Lung (tissue), 12 donors: ENCODE measurements around the gene RGL3. TPM values are rescaled to one million over a fixed set of nuclear protein-coding genes. Genes with fewer than 3 reads are reported as not detected.

Experiments
- ATAC-seq: fragments of 200-7000 bp; cut with Tn5 transposase; one replicate; pipeline ENCODE4 v1.9.1; 2020; ENCODE audit warnings: moderate number of reproducible peaks; ENCODE audit not compliant: insufficient read depth, low FRiP score
- DNase-seq, 3 donors: peaks; one replicate each; pipeline ENCODE4 v3.0.0-alpha.2; 2013 to 2017
- H3K27ac ChIP-seq, 2 donors: one replicate each; pipeline ENCODE4 v1.5.1; 2013; ENCODE audit warnings: mild to moderate bottlenecking in 2 of 2, moderate library complexity in 2 of 2, control low read depth in 1 of 2, inconsistent platforms in 1 of 2, low read depth in 1 of 2, low read length in 1 of 2
- H3K27me3 ChIP-seq, 3 donors: one replicate each; pipeline ENCODE4 v1.5.1; 2013; ENCODE audit warnings: low read length in 2 of 3; ENCODE audit not compliant: control insufficient read depth in 3 of 3, insufficient read depth in 3 of 3
- H3K36me3 ChIP-seq, 4 donors: one replicate each; pipeline ENCODE4 v1.5.1; 2013; ENCODE audit warnings: low read length in 4 of 4, mild to moderate bottlenecking in 1 of 4, moderate library complexity in 1 of 4; ENCODE audit not compliant: control insufficient read depth in 4 of 4, insufficient read depth in 4 of 4
- H3K4me1 ChIP-seq, 5 donors: one replicate each; pipeline ENCODE4 v1.5.1; 2013; ENCODE audit warnings: low read length in 5 of 5, mild to moderate bottlenecking in 2 of 5, moderate library complexity in 1 of 5; ENCODE audit not compliant: control insufficient read depth in 5 of 5, insufficient read depth in 5 of 5
- H3K4me3 ChIP-seq: one replicate; pipeline ENCODE4 v1.5.1; 2013; ENCODE audit warnings: mild to moderate bottlenecking, control low read depth, moderate library complexity
- H3K9ac ChIP-seq, 2 donors: one replicate each; pipeline ENCODE4 v1.5.1; 2013; ENCODE audit warnings: low read length in 2 of 2, control low read depth in 1 of 2; ENCODE audit not compliant: insufficient read depth in 1 of 2
- H3K9me3 ChIP-seq, 4 donors: one replicate each; pipeline ENCODE4 v1.5.1; 2013; ENCODE audit warnings: low read length in 3 of 4, mild to moderate bottlenecking in 1 of 4, moderate library complexity in 1 of 4; ENCODE audit not compliant: control insufficient read depth in 4 of 4, insufficient read depth in 3 of 4
- CTCF ChIP-seq: IDR thresholded peaks from 2 replicates; pipeline ENCODE4 v1.5.1; 2012; ENCODE audit warnings: mild to moderate bottlenecking; ENCODE audit errors: control extremely low read depth, extremely low read depth
- WGBS, 2 donors: extraction: QIAGEN DNeasy Blood & Tissue Kit; methylation state at CpG; one replicate each; pipeline ENCODE4 v1.1.7; 2013; 5-methylcytosine and 5-hydroxymethylcytosine counted together
- polyA plus RNA-seq, 2 donors: library from polyadenylated mRNA; stranded (reverse); fragments of 200-250 nt; gene quantifications; one replicate each; pipeline ENCODE4 v1.2.1, GENCODE V29; 2013
- total RNA-seq, 2 donors: library from RNA; depleted of rRNA in 1 of 2; stranded (reverse); fragments of >200 nt in 1 of 2; gene quantifications; one replicate each; pipeline ENCODE4 v1.2.1, GENCODE V29; 2014 to 2021
- donor health status: control.
- donor health status: control.
- donor health status: Bipolar disorder and iron deficiency.
- donor health status: healthy.
- donor health status: DM: yes; HTN: yes; CAD: no.

The RGL3 gene
- total and polyA plus RNA-seq, 4 donors: 10.4 to 45.2 (median 37.3) TPM

GRCh38 chr19:11425719-11426457 is 6.8 kb upstream of the RGL3 start:
- H3K4me1 ChIP-seq: peaks cover 0 to 13% (median 5%) of the 10 kb centered on the region in 5 donors
- no peak overlapping the region for H3K27ac ChIP-seq
- H3K27me3 ChIP-seq: peaks cover 0 to 35% (median 21%) of the 10 kb centered on the region in 3 donors
- WGBS, 2 donors: 92 to 93% methylated on average over 27 to 28 of the region's 28 CpGs
- no peak overlapping the region for H3K4me3 ChIP-seq
- DNase-seq (no peak), ATAC-seq (no peak)
- no peak overlapping the region for H3K9ac ChIP-seq
- H3K36me3 ChIP-seq: no peaks in the 10 kb centered on the region
- TF ChIP-seq CTCF: no peak
- H3K9me3 ChIP-seq: peaks cover 0 to 2% (median 0%) of the 10 kb centered on the region in 4 donors

- no peak for TF ChIP-seq CTCF
- H3K27ac ChIP-seq: no peak overlapping the region
- H3K36me3 ChIP-seq: no peaks in the 10 kb centered on the region
- no peak overlapping the region for H3K9ac ChIP-seq
- ATAC-seq (no peak), DNase-seq (no peak)
- peaks cover 0 to 2% (median 0%) of the 10 kb centered on the region in 4 donors for H3K9me3 ChIP-seq
- WGBS, 2 donors: 15 to 25% methylated on average over 15 to 22 of the region's 22 CpGs
- peaks cover 0 to 47% (median 36%) of the 10 kb centered on the region in 3 donors for H3K27me3 ChIP-seq
- peaks cover 0 to 21% (median 10%) of the 10 kb centered on the region in 5 donors for H3K4me1 ChIP-seq
- no peak overlapping the region for H3K4me3 ChIP-seq
Observed at GRCh38 chr19:11423791-11424181, 4.7 kb upstream of the RGL3 start.

GRCh38 chr19:11423164-11423790 is 4.2 kb upstream of the RGL3 start:
- WGBS, 2 donors: 32 to 40% methylated on average over 27 of the region's 27 CpGs
- H3K27me3 ChIP-seq: peaks cover 0 to 49% (median 38%) of the 10 kb centered on the region in 3 donors
- no peaks in the 10 kb centered on the region for H3K36me3 ChIP-seq
- H3K9me3 ChIP-seq: peaks cover 0 to 2% (median 0%) of the 10 kb centered on the region in 4 donors
- H3K4me3 ChIP-seq: no peak overlapping the region
- H3K9ac ChIP-seq: no peak overlapping the region
- DNase-seq (no peak), ATAC-seq (no peak)
- H3K4me1 ChIP-seq: peaks cover 0 to 21% (median 10%) of the 10 kb centered on the region in 5 donors
- no peak for TF ChIP-seq CTCF
- H3K27ac ChIP-seq: no peak overlapping the region
